Measurements from ENCODE around the gene CLIP2.
"Not testable (repeated sequence)": the region's sequence is repeated elsewhere in the genome, so short reads cannot be mapped to it uniquely, and the experiment has no call there.

CLIP2 gene

DNA sequence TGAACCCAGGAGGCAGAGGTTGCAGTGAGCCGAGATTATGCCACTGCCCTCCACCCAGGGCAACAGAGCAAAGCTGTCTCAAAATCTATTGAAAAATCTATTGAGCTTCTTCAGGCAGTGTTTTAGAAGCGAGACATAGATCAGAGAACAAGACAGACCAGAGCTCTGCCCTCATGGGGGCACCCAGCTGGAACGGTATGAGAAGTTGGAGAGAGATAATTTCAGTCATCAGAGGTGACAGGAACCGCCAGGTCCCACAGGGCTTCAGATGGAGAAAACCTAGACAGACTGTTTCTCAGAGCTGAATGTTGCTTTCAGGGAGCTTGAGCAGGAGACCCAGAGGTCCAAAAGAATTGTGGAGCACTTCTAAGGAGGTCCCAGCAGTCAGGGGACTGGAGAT, 150.3 kb downstream of the CLIP2 start:
- H3K4me3 ChIP-seq (ENCODE audit: low read length): no peak overlapping the region
- no peaks in the 10 kb centered on the region for H3K4me1 ChIP-seq (ENCODE audit: control insufficient read depth, low read depth, low read length)
- H3K9ac ChIP-seq (ENCODE audit: low read length): no peak overlapping the region
- no peaks in the 10 kb centered on the region for H3K27me3 ChIP-seq (ENCODE audit: control insufficient read depth, insufficient read depth, low read length)
- no peak overlapping the region for H3K27ac ChIP-seq (ENCODE audit: low read length)
- no peaks in the 10 kb centered on the region for H3K36me3 ChIP-seq (ENCODE audit: control insufficient read depth, low read depth, low read length)
- no peaks in the 10 kb centered on the region for H3K9me3 ChIP-seq (ENCODE audit: control insufficient read depth, low read depth, low read length)

DNA sequence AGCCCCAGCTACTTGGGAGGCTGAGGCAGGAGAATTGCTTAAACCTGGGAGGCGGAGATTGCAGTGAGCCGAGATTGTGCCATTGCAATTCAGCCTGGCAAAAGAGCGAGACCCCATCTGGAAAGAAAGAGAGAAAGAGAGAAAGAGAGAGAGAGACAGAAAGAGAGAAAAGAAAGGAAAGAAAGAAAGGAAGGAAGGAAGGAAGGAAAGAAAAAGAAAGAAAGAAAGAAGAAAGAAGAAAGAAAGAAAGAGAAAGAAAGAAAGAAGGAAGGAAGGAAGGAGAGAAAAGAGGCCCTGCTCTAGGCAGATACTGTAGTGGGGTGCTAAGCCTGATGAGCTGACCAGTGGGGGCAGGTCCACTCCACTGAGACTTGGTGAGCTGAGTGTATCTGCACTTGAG, 150.9 kb downstream of the CLIP2 start:
- not testable (repeated sequence) for H3K4me3 ChIP-seq (ENCODE audit: low read length); H3K9me3 ChIP-seq (ENCODE audit: control insufficient read depth, low read depth, low read length); H3K36me3 ChIP-seq (ENCODE audit: control insufficient read depth, low read depth, low read length); H3K4me1 ChIP-seq (ENCODE audit: control insufficient read depth, low read depth, low read length); H3K27ac ChIP-seq (ENCODE audit: low read length); H3K27me3 ChIP-seq (ENCODE audit: control insufficient read depth, insufficient read depth, low read length); H3K9ac ChIP-seq (ENCODE audit: low read length)

DNA sequence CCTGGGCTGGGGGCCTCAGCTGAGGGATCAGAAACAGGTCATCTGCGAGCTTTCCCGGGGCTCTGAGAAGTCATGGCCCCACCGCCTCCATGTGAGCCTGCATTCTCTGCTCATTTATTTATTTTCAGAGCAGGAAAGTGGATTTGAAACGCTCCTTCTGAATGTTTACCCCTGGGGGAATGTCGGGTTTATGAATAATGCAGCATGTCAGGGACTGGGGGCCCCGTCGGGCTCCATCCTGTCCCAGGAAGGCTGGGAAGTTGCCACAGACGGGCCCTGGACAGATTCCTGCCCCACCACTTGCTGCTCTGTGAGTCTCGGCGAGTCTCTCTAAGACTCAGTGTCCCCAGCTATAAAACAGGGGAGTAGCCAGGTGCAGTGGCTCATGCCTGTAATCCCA, 152.6 kb downstream of the CLIP2 start:
- Histone ChIP-seq H3K9ac (ENCODE audit: low read length) (no peak overlapping the region), H3K4me3 (ENCODE audit: low read length) (no peak overlapping the region), H3K36me3 (ENCODE audit: control insufficient read depth, low read depth, low read length) (no peaks in the 10 kb centered on the region), H3K27me3 (ENCODE audit: control insufficient read depth, insufficient read depth, low read length) (no peaks in the 10 kb centered on the region), H3K9me3 (ENCODE audit: control insufficient read depth, low read depth, low read length) (no peaks in the 10 kb centered on the region), H3K4me1 (ENCODE audit: control insufficient read depth, low read depth, low read length) (no peaks in the 10 kb centered on the region), H3K27ac (ENCODE audit: low read length) (no peak overlapping the region)

DNA sequence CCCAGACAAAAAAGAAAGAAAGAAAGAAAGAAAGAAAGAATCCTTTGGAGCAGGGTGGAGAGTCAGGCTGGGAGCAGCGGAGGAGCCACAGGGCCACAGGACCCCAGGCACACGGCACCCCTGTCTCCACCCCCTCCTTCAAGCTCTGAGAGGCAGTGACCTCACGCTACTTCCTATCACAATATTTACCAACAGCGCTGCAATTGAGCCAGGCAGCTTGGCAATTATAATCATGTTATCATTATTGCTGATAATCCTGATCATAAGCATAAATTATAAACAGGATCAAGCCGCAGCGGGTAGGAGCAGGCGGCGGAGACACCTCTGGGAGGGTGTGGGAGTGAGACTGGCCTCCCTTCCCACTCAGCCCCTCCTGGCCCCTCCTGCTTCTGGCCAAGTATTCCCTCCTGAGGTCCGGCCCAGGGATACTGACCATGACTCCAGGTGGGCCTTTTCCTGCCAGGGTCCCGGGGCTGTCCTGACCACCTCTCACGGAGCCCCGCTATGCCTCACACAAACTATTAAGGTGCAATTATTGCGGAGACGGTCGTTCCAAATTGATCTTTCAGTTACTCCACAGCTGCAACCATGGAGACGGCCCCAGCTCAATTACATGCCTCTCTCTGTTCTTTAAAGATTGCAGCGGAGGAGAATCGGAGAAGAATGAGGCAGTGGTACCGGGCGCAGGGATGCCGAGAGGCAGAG, 154.5 kb downstream of the CLIP2 start:
- Histone ChIP-seq H3K36me3 (ENCODE audit: control insufficient read depth, low read depth, low read length) (no peaks in the 10 kb centered on the region), H3K27ac (ENCODE audit: low read length) (no peak overlapping the region)

DNA sequence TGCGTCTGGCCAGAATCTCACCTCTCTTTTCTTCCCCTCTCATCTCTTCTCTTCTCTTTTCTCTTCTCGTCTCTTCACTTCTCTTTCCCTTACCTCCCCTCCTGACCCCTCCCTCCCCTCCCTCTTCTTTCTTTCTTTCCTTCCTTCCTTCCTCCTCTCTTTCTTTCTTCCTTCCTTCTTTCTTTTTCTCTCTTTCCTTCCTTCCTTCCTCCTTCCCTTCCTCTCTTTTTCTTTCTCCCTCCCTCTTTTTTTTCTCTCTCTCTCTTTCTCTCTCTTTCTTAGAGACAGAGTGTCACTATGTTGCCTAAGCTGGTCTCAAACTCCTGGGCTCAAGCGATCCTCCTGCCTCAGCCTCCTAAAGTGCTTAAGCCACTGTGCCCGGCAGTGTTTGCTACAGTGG, 159.9 kb downstream of the CLIP2 start:
- Histone ChIP-seq H3K4me3 (ENCODE audit: low read length) (no peak overlapping the region), H3K9me3 (ENCODE audit: control insufficient read depth, low read depth, low read length) (no peaks in the 10 kb centered on the region), H3K36me3 (ENCODE audit: control insufficient read depth, low read depth, low read length) (no peaks in the 10 kb centered on the region), H3K9ac (ENCODE audit: low read length) (no peak overlapping the region), H3K27me3 (ENCODE audit: control insufficient read depth, insufficient read depth, low read length) (no peaks in the 10 kb centered on the region), H3K27ac (ENCODE audit: low read length) (no peak overlapping the region), H3K4me1 (ENCODE audit: control insufficient read depth, low read depth, low read length) (peaks cover 4% of the 10 kb centered on the region)

More for the DNA sequence above, 154.5 kb downstream of the CLIP2 start:
- Histone ChIP-seq H3K9me3 (ENCODE audit: control insufficient read depth, low read depth, low read length) (no peaks in the 10 kb centered on the region), H3K9ac (ENCODE audit: low read length) (no peak overlapping the region), H3K4me1 (ENCODE audit: control insufficient read depth, low read depth, low read length) (no peaks in the 10 kb centered on the region), H3K27me3 (ENCODE audit: control insufficient read depth, insufficient read depth, low read length) (no peaks in the 10 kb centered on the region), H3K4me3 (ENCODE audit: low read length) (no peak overlapping the region)

DNA sequence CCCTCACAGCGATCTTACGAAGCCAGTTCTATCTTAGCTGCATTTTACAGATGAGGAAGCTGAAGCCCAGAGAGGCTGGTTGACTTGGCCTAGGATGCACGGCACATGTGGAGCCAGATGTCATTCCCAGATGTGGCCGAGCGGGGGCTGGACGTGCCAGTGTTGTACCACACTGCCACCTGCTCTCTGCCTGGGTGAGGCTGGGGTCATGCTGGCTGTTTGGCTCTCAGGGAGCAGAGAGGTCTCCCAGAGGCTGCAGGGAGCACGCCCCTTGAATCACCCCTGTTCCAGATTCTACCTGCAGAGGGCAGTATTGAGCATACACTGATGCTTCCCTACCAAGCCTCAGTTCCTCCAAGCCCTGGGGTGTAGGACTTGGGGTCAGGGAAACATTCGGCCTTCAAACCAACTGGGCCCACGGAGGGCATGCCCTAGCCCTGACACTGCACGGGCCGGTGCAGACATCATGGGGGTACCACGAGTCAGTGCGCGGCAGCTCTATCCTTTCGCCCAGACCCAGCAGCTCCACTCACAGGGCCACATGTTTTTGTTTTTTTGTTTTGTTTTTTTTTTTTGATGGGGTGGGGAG, 160.7 kb downstream of the CLIP2 start:
- Histone ChIP-seq H3K9me3 (ENCODE audit: control insufficient read depth, low read depth, low read length) (no peaks in the 10 kb centered on the region), H3K4me1 (ENCODE audit: control insufficient read depth, low read depth, low read length) (peaks cover 4% of the 10 kb centered on the region), H3K27ac (ENCODE audit: low read length) (no peak overlapping the region), H3K4me3 (ENCODE audit: low read length) (no peak overlapping the region), H3K9ac (ENCODE audit: low read length) (no peak overlapping the region), H3K27me3 (ENCODE audit: control insufficient read depth, insufficient read depth, low read length) (no peaks in the 10 kb centered on the region), H3K36me3 (ENCODE audit: control insufficient read depth, low read depth, low read length) (no peaks in the 10 kb centered on the region)

DNA sequence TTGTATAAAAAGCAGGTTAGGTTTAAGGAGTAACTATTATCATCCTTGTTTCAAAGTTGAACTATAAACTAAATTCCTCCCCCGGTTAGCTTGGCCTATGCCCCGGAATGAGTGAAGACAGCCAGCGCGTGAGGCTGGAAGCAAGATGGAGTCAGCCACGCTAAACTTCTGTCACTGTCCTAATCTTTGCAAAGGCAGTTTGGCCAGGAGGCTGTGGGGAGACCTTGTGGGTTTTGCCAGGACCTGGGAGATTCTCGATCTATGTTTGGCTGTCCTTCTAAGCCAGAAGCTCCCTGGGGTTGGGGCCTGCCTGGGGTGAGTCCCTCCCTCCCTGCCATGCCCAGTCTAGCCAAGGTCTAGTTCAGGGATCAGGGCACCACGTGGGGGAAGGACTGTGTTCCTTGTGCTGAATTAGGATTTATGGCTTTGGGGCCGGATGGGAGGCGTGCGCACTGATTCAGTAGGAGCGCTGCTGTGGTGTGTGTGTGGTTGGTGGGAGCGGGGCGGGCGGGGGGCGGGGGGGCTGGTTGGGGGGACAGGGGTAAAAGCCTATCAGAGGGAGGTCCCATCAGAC, 163.6 kb downstream of the CLIP2 start:
- Histone ChIP-seq H3K4me1 (ENCODE audit: control insufficient read depth, low read depth, low read length) (peaks cover 4% of the 10 kb centered on the region), H3K9ac (ENCODE audit: low read length) (peak overlapping the region; percentile 67), H3K27ac (ENCODE audit: low read length) (no peak overlapping the region), H3K4me3 (ENCODE audit: low read length) (peak overlapping the region; percentile 56), H3K36me3 (ENCODE audit: control insufficient read depth, low read depth, low read length) (no peaks in the 10 kb centered on the region), H3K9me3 (ENCODE audit: control insufficient read depth, low read depth, low read length) (no peaks in the 10 kb centered on the region), H3K27me3 (ENCODE audit: control insufficient read depth, insufficient read depth, low read length) (no peaks in the 10 kb centered on the region)

DNA sequence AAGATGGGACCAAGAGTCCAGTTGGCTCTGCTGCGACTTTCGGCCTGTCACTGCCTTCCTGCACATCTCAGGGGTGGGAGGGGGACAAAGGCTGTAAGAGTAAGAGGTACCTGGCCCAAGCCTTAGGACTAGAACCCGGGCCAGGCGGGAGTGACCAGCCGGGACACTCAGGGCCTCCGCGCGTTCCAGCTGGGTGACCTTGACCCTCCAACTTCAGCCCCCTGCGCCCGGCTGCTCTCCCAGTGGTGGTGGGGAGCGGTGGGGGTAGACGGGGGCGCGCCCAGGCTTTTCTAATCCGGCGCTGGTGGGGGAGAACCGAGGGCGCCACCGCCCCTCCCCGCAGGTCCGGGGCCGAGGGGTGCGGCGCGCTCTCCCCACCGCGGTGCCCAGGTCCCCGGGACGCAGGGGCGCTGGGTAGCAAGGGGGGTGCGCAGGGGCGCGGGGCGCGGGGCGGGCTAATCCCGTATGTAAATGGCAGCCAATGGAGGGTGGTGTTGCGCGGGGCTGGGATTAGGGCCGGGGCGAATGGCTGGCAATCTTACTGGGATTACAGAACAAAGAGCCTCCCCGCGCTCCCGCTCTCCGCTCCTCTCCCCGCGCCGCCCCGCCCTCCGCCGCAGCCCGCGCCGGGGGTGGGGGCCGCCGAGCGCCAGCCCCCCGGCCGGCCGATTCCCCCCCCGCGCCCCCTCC, 164.3 kb downstream of the CLIP2 start, which contains the start of gene GTF2IRD1:
GTF2IRD1 (plus strand) TSS at position 585 of the 690 bp plus-strand sequence. CDS start 54,175 bp downstream, outside the sequence.
- Histone ChIP-seq H3K9me3 (ENCODE audit: control insufficient read depth, low read depth, low read length) (no peaks in the 10 kb centered on the region), H3K36me3 (ENCODE audit: control insufficient read depth, low read depth, low read length) (no peaks in the 10 kb centered on the region), H3K4me3 (ENCODE audit: low read length) (peak within 1 kb of the TSS; percentile 67), H3K27ac (ENCODE audit: low read length) (no peak within 1 kb of the TSS), H3K4me1 (ENCODE audit: control insufficient read depth, low read depth, low read length) (peaks cover 4% of the 10 kb centered on the region), H3K27me3 (ENCODE audit: control insufficient read depth, insufficient read depth, low read length) (no peaks in the 10 kb centered on the region), H3K9ac (ENCODE audit: low read length) (peak within 1 kb of the TSS; percentile 73)

DNA sequence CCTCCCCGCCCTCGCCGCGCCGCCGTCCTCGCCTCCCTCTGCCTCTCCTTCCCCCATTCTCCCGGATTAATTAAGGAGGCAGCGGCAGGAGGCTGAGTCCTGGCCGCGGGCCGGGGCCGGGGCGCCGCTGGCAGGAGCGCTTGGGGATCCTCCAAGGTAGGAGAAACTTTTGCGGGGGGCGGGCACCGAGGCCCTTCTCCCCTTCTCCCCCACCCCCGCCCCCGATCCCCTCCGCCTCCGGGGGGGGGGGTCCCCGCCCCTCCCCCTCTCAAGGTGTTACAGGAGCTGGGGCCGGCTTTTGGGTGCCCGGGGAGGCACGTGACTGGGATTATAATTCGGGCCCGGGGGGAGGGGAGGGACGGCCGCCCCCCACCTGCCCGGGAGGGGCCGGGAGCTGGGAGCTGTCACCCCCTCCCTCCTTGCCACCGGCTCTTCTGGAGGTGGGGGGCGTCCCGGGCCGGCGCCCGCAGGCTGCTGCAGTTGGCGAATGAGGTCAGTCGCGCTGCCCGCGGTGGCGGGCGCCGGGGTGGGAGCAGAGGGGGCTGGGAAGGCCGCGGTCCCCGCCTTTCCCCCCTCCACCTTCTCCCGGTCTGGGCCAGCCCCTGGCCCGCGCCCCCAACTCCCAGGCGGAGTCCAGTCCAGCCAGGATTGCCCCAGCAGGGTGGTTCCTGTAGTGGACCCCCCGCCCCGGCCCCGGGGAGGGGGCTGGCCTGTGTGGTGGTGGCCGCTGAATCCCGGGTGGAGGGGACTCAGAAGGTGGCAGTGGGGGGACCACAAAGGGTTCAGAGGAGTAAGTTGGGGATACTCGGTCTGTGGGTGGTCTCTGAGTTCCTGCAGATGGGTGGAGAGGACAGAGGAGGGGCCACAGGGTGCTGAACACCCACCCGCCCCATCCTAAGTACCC, 165.1 kb downstream of the CLIP2 start:
- Histone ChIP-seq H3K27me3 (ENCODE audit: control insufficient read depth, insufficient read depth, low read length) (no peaks in the 10 kb centered on the region), H3K27ac (ENCODE audit: low read length) (no peak overlapping the region), H3K4me3 (ENCODE audit: low read length) (peak overlapping the region; percentile 67), H3K36me3 (ENCODE audit: control insufficient read depth, low read depth, low read length) (no peaks in the 10 kb centered on the region), H3K9ac (ENCODE audit: low read length) (peak overlapping the region; percentile 73), H3K4me1 (ENCODE audit: control insufficient read depth, low read depth, low read length) (peaks cover 4% of the 10 kb centered on the region), H3K9me3 (ENCODE audit: control insufficient read depth, low read depth, low read length) (no peaks in the 10 kb centered on the region)

DNA sequence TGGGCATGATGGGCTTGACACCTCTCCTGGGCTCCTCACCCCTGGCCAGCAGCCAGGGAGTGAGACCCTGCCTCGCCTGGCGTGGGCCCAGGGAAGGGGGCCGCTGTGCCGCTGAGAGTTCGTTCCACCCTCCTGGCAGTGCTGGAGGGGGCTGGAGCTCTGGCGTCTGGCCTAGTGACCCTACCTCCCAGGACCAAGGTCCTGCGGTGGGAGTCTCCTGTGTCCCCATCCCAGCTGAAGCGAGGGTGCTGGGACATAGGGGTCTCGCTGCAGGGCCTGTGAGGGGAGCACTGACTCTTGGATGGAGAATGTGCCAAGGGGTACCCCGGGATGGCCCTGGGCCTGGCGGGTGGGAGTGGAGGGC, 165.7 kb downstream of the CLIP2 start:
- H3K9ac ChIP-seq (ENCODE audit: low read length): peak overlapping the region; percentile 73
- peaks cover 4% of the 10 kb centered on the region for H3K4me1 ChIP-seq (ENCODE audit: control insufficient read depth, low read depth, low read length)
- no peaks in the 10 kb centered on the region for H3K36me3 ChIP-seq (ENCODE audit: control insufficient read depth, low read depth, low read length)
- H3K9me3 ChIP-seq (ENCODE audit: control insufficient read depth, low read depth, low read length): no peaks in the 10 kb centered on the region
- H3K27me3 ChIP-seq (ENCODE audit: control insufficient read depth, insufficient read depth, low read length): no peaks in the 10 kb centered on the region
- peak overlapping the region; percentile 67 for H3K4me3 ChIP-seq (ENCODE audit: low read length)
- no peak overlapping the region for H3K27ac ChIP-seq (ENCODE audit: low read length)

DNA sequence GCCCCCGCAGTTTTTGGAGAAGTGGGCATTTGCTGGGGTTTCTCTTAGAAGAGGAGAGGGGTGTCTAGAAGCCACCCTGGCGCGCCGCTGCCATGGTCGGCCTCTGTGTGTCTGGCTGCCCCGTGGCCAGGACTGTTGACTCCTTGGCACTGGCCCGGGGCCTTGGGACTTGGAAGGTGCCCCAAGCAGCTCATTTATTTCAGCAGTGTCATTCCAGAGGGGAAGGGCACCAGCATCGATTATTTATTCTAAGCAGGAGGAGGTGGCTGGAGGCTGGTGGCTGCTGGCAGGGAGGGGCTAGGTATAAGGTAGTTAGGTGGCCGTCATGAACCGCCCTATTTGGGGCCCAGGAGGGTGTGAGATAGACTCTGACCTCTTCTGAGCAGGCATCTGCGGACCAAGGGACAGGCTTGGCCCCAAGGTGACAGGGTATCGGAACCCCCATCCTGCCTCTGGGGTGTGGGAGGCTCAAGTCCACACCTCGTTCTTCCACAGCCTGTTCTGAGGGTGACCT, 166.1 kb downstream of the CLIP2 start:
- H3K9ac ChIP-seq (ENCODE audit: low read length): no peak overlapping the region

More for the DNA sequence above, 166.1 kb downstream of the CLIP2 start:
- Histone ChIP-seq H3K9me3 (ENCODE audit: control insufficient read depth, low read depth, low read length) (no peaks in the 10 kb centered on the region), H3K4me3 (ENCODE audit: low read length) (peak overlapping the region; percentile 67), H3K27ac (ENCODE audit: low read length) (no peak overlapping the region), H3K27me3 (ENCODE audit: control insufficient read depth, insufficient read depth, low read length) (no peaks in the 10 kb centered on the region), H3K36me3 (ENCODE audit: control insufficient read depth, low read depth, low read length) (no peaks in the 10 kb centered on the region), H3K4me1 (ENCODE audit: control insufficient read depth, low read depth, low read length) (peaks cover 4% of the 10 kb centered on the region)

Data from iPS-18a (cell line).